Measurements from ENCODE around the gene GIGYF1. TPM values are rescaled to one million over a fixed set of nuclear protein-coding genes. Genes with fewer than 3 reads are reported as not detected.

GIGYF1 gene
- total RNA-seq, 1 donor from 2014 or later: 12.0 TPM

DNA sequence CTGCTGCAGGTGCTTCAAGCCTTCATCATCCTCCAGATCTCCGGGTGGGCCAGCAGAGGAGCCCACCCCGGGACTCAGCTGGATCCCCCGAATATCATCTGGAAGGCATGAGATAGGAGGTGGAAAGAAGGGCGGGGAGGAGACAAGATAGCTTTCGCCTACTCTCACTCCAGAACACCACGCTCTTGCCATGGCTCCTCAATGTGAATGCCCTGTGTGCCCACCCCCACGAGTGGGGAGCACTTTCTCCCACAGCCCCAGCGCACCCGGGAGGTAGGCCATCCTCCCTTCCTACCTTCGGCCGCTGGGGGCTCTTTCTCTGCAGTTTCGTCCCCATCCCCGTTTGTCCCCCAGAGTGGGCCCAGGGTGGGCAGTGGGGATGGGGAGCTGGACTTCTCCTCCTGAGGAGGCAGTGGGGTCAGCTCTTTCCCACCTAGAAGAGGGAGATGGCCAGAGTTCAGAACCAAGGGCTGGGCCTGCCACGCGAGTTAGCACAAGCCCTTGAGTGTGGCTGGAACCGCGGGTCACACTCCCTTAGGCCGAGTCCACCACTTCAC is 8.9 kb downstream of the GIGYF1 start:
- Histone ChIP-seq H3K9me3 (ENCODE audit: control insufficient read depth in 3 of 3, low read length in 3 of 3) (no peaks in the 10 kb centered on the region), H3K27me3 (ENCODE audit: control insufficient read depth in 3 of 3, insufficient read depth in 3 of 3, low read length in 3 of 3) (no peaks in the 10 kb centered on the region), H3K36me3 (ENCODE audit: control insufficient read depth in 3 of 3, insufficient read depth in 3 of 3, low read length in 3 of 3) (peaks cover 59 to 73% (median 70%) of the 10 kb centered on the region in 3 donors), H3K9ac (ENCODE audit: low read depth in 1 of 3, low read length in 3 of 3) (no peak overlapping the region), H3K27ac (ENCODE audit: low read depth, low read length) (no peak overlapping the region), H3K4me3 (ENCODE audit: low read length in 3 of 3) (no peak overlapping the region), H3K4me1 (ENCODE audit: control insufficient read depth in 3 of 3, insufficient read depth in 3 of 3, low read length in 3 of 3) (peaks cover 9 to 18% (median 16%) of the 10 kb centered on the region in 3 donors)

GRCh38 chr7:100684534-100685042 is 9.5 kb downstream of the GIGYF1 start:
- Histone ChIP-seq H3K27ac (ENCODE audit: low read depth, low read length) (no peak overlapping the region), H3K4me3 (ENCODE audit: low read length in 3 of 3) (no peak overlapping the region), H3K4me1 (ENCODE audit: control insufficient read depth in 3 of 3, insufficient read depth in 3 of 3, low read length in 3 of 3) (peaks cover 4 to 15% (median 11%) of the 10 kb centered on the region in 3 donors)

DNA sequence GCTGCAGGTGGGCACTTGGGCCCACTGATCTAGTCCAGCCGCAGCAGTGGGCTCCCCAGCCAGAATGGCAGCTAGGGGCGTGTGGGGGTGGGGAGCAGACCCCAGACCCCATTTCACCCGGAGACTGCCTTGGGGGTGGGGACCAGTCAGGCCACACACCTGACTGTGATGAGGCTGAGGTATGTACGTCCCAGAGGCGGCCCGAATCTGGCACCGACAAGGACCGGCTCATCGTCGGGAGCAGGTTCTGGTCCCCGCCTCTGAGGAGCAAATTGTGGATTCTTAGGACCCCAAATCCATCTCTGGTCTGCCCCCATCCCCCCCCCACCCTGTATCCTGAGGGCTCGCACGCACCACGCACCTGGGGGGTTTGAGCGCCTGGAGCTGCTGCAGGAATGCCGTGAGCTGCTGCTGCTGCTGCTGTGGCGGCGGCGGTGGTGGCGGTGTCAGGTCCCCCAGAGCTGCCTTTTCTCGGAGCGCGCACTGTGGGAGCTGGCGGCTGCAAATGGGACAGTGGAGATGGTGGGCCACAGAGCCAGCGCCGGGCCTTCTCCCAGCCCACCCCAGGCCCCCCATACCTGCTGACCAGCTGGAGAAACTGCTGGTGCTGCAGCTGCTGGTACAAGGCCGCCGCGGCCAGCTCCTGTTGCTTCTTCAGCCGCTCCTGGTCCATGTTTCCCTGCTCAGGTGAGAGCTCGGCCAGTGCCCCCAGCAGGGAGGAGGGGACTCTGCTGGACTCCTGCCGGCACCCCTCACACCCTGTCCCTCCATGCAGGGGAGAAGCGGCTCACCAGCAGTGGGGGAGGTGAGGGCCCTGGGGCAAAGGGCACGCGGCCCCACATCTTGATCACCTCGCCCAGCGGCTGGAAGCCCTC is 10.2 kb downstream of the GIGYF1 start:
- Histone ChIP-seq H3K9ac (ENCODE audit: low read depth in 1 of 3, low read length in 3 of 3) (no peak overlapping the region), H3K36me3 (ENCODE audit: control insufficient read depth in 3 of 3, insufficient read depth in 3 of 3, low read length in 3 of 3) (peaks cover 63 to 68% (median 65%) of the 10 kb centered on the region in 3 donors), H3K27ac (ENCODE audit: low read depth, low read length) (no peak overlapping the region), H3K4me1 (ENCODE audit: control insufficient read depth in 3 of 3, insufficient read depth in 3 of 3, low read length in 3 of 3) (peaks cover 0 to 9% (median 5%) of the 10 kb centered on the region in 3 donors), H3K27me3 (ENCODE audit: control insufficient read depth in 3 of 3, insufficient read depth in 3 of 3, low read length in 3 of 3) (no peaks in the 10 kb centered on the region), H3K4me3 (ENCODE audit: low read length in 3 of 3) (no peak overlapping the region), H3K9me3 (ENCODE audit: control insufficient read depth in 3 of 3, low read length in 3 of 3) (no peaks in the 10 kb centered on the region)

More at GRCh38 chr7:100684534-100685042, 9.5 kb downstream of the GIGYF1 start:
- H3K27me3 ChIP-seq (ENCODE audit: control insufficient read depth in 3 of 3, insufficient read depth in 3 of 3, low read length in 3 of 3): no peaks in the 10 kb centered on the region
- no peaks in the 10 kb centered on the region for H3K9me3 ChIP-seq (ENCODE audit: control insufficient read depth in 3 of 3, low read length in 3 of 3)
- no peak overlapping the region for H3K9ac ChIP-seq (ENCODE audit: low read depth in 1 of 3, low read length in 3 of 3)
- peaks cover 60 to 70% (median 69%) of the 10 kb centered on the region in 3 donors for H3K36me3 ChIP-seq (ENCODE audit: control insufficient read depth in 3 of 3, insufficient read depth in 3 of 3, low read length in 3 of 3)

GRCh38 chr7:100682991-100683658 is 10.9 kb downstream of the GIGYF1 start:
- Histone ChIP-seq H3K27me3 (ENCODE audit: control insufficient read depth in 3 of 3, insufficient read depth in 3 of 3, low read length in 3 of 3) (no peaks in the 10 kb centered on the region), H3K9ac (ENCODE audit: low read depth in 1 of 3, low read length in 3 of 3) (no peak overlapping the region), H3K9me3 (ENCODE audit: control insufficient read depth in 3 of 3, low read length in 3 of 3) (no peaks in the 10 kb centered on the region), H3K27ac (ENCODE audit: low read depth, low read length) (no peak overlapping the region), H3K36me3 (ENCODE audit: control insufficient read depth in 3 of 3, insufficient read depth in 3 of 3, low read length in 3 of 3) (peaks cover 61 to 70% (median 68%) of the 10 kb centered on the region in 3 donors), H3K4me1 (ENCODE audit: control insufficient read depth in 3 of 3, insufficient read depth in 3 of 3, low read length in 3 of 3) (peaks cover 0 to 4% (median 0%) of the 10 kb centered on the region in 3 donors), H3K4me3 (ENCODE audit: low read length in 3 of 3) (no peak overlapping the region)

DNA sequence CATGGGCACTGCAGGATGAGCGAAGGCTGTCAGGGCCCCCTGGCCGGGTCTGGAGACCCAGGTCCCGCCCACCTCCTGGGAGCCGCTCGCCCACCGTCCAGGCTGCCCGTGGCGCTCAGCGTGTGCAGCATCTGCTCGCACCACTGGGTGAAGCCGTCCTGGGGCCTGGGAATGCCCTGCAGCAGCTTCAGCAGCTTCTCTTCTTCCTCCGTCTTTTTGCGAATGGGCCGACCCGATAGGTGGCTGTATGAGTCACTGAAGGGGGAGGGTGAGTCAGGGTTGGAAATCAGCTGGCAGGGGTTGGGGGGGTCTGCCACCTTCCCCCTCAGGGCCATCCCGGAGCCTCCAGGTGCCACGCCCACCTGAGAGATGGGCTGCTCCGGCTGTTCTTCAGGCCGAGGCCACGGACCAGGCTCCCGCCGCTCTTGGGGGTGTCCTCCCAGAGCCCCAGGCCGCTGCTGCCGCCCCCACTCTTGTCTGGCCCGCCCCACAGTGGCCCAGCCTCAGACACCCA is 11.8 kb downstream of the GIGYF1 start:
- no peak overlapping the region for H3K4me3 ChIP-seq (ENCODE audit: low read length in 3 of 3)
- no peak overlapping the region for H3K9ac ChIP-seq (ENCODE audit: low read depth in 1 of 3, low read length in 3 of 3)

GRCh38 chr7:100681491-100682227 is 12.4 kb downstream of the GIGYF1 start:
- Histone ChIP-seq H3K4me1 (ENCODE audit: control insufficient read depth in 3 of 3, insufficient read depth in 3 of 3, low read length in 3 of 3) (peaks cover 2 to 4% (median 4%) of the 10 kb centered on the region in 3 donors), H3K9ac (ENCODE audit: low read depth in 1 of 3, low read length in 3 of 3) (no peak overlapping the region), H3K36me3 (ENCODE audit: control insufficient read depth in 3 of 3, insufficient read depth in 3 of 3, low read length in 3 of 3) (peaks cover 64 to 73% (median 72%) of the 10 kb centered on the region in 3 donors), H3K9me3 (ENCODE audit: control insufficient read depth in 3 of 3, low read length in 3 of 3) (no peaks in the 10 kb centered on the region), H3K27me3 (ENCODE audit: control insufficient read depth in 3 of 3, insufficient read depth in 3 of 3, low read length in 3 of 3) (no peaks in the 10 kb centered on the region), H3K27ac (ENCODE audit: low read depth, low read length) (no peak overlapping the region), H3K4me3 (ENCODE audit: low read length in 3 of 3) (no peak overlapping the region)

More for the DNA sequence above, 11.8 kb downstream of the GIGYF1 start:
- Histone ChIP-seq H3K9me3 (ENCODE audit: control insufficient read depth in 3 of 3, low read length in 3 of 3) (no peaks in the 10 kb centered on the region), H3K27ac (ENCODE audit: low read depth, low read length) (no peak overlapping the region), H3K4me1 (ENCODE audit: control insufficient read depth in 3 of 3, insufficient read depth in 3 of 3, low read length in 3 of 3) (peaks cover 0 to 4% (median 0%) of the 10 kb centered on the region in 3 donors), H3K27me3 (ENCODE audit: control insufficient read depth in 3 of 3, insufficient read depth in 3 of 3, low read length in 3 of 3) (no peaks in the 10 kb centered on the region), H3K36me3 (ENCODE audit: control insufficient read depth in 3 of 3, insufficient read depth in 3 of 3, low read length in 3 of 3) (peaks cover 64 to 73% (median 71%) of the 10 kb centered on the region in 3 donors)

DNA sequence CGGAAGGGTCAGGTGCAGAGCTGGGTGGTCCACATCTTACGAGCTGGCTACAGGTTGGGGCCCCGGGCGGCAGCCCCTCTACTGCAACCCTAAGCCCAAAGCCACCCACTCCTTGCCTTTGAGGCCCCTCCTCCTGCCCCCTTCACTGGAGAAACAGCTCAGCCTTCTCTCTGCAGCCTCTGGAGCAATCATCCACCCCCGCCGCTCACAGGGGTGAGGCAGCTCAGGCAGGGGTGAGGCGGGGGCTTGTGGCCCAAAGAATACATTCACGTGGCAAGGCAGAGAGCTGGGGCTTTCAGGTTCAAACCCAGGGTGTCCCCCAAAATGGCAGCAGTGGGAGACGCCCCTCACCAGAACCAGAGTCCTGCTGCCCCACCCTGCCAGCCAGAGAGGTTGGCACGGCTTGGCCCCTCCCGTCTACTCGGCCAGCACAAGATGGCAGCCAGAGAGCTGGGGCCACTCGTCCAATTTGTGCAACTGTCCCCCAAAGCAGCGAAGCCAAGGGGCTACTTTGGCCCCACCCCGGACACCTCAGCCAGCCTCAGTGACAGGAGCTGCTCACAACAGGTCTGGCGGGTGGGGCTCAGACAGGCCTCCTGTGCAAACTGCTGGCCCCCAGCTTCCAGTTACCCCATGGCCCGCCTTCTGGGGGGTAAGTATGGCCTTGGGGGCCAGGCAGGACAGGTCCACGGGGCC is 13.3 kb downstream of the GIGYF1 start:
- H3K27me3 ChIP-seq (ENCODE audit: control insufficient read depth in 3 of 3, insufficient read depth in 3 of 3, low read length in 3 of 3): no peaks in the 10 kb centered on the region
- H3K9me3 ChIP-seq (ENCODE audit: control insufficient read depth in 3 of 3, low read length in 3 of 3): no peaks in the 10 kb centered on the region
- H3K9ac ChIP-seq (ENCODE audit: low read depth in 1 of 3, low read length in 3 of 3): peak overlapping the region in 1 of 3 donors; percentile 16
- no peak overlapping the region for H3K27ac ChIP-seq (ENCODE audit: low read depth, low read length)
- peaks cover 5 to 9% (median 6%) of the 10 kb centered on the region in 3 donors for H3K4me1 ChIP-seq (ENCODE audit: control insufficient read depth in 3 of 3, insufficient read depth in 3 of 3, low read length in 3 of 3)
- no peak overlapping the region for H3K4me3 ChIP-seq (ENCODE audit: low read length in 3 of 3)
- peaks cover 59 to 69% (median 66%) of the 10 kb centered on the region in 3 donors for H3K36me3 ChIP-seq (ENCODE audit: control insufficient read depth in 3 of 3, insufficient read depth in 3 of 3, low read length in 3 of 3)

DNA sequence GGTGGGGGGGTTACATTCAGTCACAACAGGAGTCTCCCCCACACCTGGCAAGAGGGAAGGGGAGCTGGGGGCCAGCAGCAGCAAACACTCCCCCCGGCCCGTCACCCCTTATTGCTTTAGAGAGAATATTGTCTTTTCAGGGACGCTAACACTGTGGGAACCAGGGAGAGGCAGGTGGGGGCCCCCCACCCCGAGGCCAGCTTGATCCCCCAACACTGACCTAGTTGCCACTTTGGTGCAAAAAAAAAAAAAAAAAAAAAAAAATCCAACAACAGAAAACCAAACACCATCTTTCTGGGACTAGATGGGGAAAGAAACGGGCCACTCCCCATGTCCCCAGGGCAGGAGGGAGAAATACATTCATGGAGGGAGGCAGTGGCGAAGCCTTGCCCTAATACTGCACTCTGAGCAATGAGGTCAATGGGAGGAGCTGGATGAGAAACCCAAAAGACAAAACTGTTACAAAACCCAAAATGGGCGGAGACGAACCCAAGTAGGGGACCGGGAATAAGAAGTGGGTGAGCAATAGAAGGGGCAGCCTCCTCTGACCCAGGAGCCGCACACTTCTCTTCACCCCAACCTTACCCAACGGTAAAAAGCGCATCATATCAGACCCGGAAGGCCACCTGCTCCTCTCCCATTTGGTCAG is 14.0 kb downstream of the GIGYF1 start:
- Histone ChIP-seq H3K36me3 (ENCODE audit: control insufficient read depth in 3 of 3, insufficient read depth in 3 of 3, low read length in 3 of 3) (peaks cover 52 to 62% (median 59%) of the 10 kb centered on the region in 3 donors), H3K27me3 (ENCODE audit: control insufficient read depth in 3 of 3, insufficient read depth in 3 of 3, low read length in 3 of 3) (no peaks in the 10 kb centered on the region), H3K4me1 (ENCODE audit: control insufficient read depth in 3 of 3, insufficient read depth in 3 of 3, low read length in 3 of 3) (peaks cover 5 to 9% (median 6%) of the 10 kb centered on the region in 3 donors), H3K9ac (ENCODE audit: low read depth in 1 of 3, low read length in 3 of 3) (peak overlapping the region in 1 of 3 donors; percentile 16), H3K4me3 (ENCODE audit: low read length in 3 of 3) (no peak overlapping the region), H3K9me3 (ENCODE audit: control insufficient read depth in 3 of 3, low read length in 3 of 3) (no peaks in the 10 kb centered on the region), H3K27ac (ENCODE audit: low read depth, low read length) (no peak overlapping the region)
